SU-DHL-6 (cell line): ENCODE measurements around the gene CCDC116.

Experiments used
- H2AFZ ChIP-seq: fragments of 200-600 bp; sonication (generic); 2 replicates; pipeline ENCODE4 v1.6.1; 2014; ENCODE audit warnings: low read depth, mild to moderate bottlenecking, moderate library complexity, mixed read lengths, antibody characterized with exemption, low read length; ENCODE audit not compliant: severe bottlenecking
- H3F3A ChIP-seq: fragments of 200-600 bp; shearing (Covaris generic); 2 replicates; pipeline ENCODE4 v1.6.0; 2016; ENCODE audit warnings: antibody characterized with exemption, mild to moderate bottlenecking; ENCODE audit not compliant: insufficient read depth
- H3K27ac ChIP-seq: fragments of 200-600 bp; sonication (generic); 2 replicates; pipeline ENCODE4 v1.5.1; 2016; ENCODE audit warnings: low read depth, mild to moderate bottlenecking, low read length, moderate library complexity, mixed read lengths
- H3K27me3 ChIP-seq: fragments of 200-600 bp; sonication (generic), shearing (Covaris generic); 2 replicates; pipeline ENCODE4 v1.6.0; 2014; ENCODE audit warnings: mild to moderate bottlenecking, low read length
- H3K36me3 ChIP-seq: fragments of 200-600 bp; sonication (generic); 2 replicates; pipeline ENCODE4 v1.6.1; 2014; ENCODE audit warnings: mild to moderate bottlenecking, low read length, mixed read lengths
- H3K4me2 ChIP-seq: fragments of 300-600, 200-600 bp; shearing (Covaris generic), sonication (generic); 2 replicates; pipeline ENCODE4 v1.6.0; 2014; ENCODE audit warnings: low read length, low read depth, mild to moderate bottlenecking; ENCODE audit not compliant: poor library complexity, severe bottlenecking
- H3K4me3 ChIP-seq: fragments of 200-600 bp; sonication (generic); 2 replicates; pipeline ENCODE4 v1.5.1; 2014; ENCODE audit warnings: antibody characterized with exemption, low read length, mild to moderate bottlenecking, mixed read lengths; ENCODE audit not compliant: insufficient read depth, poor library complexity, severe bottlenecking
- H3K79me2 ChIP-seq: fragments of 200-600 bp; sonication (generic); 2 replicates; pipeline ENCODE4 v1.6.1; 2014; ENCODE audit warnings: mild to moderate bottlenecking, low read length, moderate library complexity; ENCODE audit not compliant: insufficient read depth
- H3K9ac ChIP-seq: fragments of 200-600 bp; sonication (generic); 2 replicates; pipeline ENCODE4 v1.7.0; 2014; ENCODE audit warnings: mild to moderate bottlenecking, low read length
- H3K9me2 ChIP-seq: fragments of 200-600 bp; sonication (generic); replicated peaks from 2 replicates; pipeline ENCODE4 v1.6.1; 2014; ENCODE audit warnings: low read length; ENCODE audit not compliant: insufficient read depth
- H3K9me3 ChIP-seq: fragments of 200-600 bp; sonication (generic); 2 replicates; pipeline ENCODE4 v1.6.1; 2014; ENCODE audit warnings: low read length, mixed read lengths; ENCODE audit not compliant: insufficient read depth
- H4K20me1 ChIP-seq: fragments of 200-600 bp; sonication (generic); 2 replicates; pipeline ENCODE4 v1.6.1; 2014; ENCODE audit warnings: low read depth, mild to moderate bottlenecking, antibody characterized with exemption, low read length, moderate library complexity, mixed read lengths
- CTCF ChIP-seq: fragments of 200-600 bp; sonication (generic); IDR thresholded peaks from one replicate; pipeline ENCODE4 v1.5.1; 2017; ENCODE audit warnings: antibody characterized with exemption, mild to moderate bottlenecking, low read length, moderate library complexity; ENCODE audit not compliant: insufficient read depth, poor library complexity, severe bottlenecking
- EZH2phosphoT487 ChIP-seq: fragments of 200-600 bp; sonication (generic), shearing (Covaris generic); conservative IDR thresholded peaks from 2 replicates; pipeline ENCODE4 v1.6.1; 2018; ENCODE audit warnings: mild to moderate bottlenecking, antibody characterized with exemption, low read length, moderate library complexity, mixed read lengths

Gene CCDC116

GRCh38 chr22:21646608-21647590 is 14.3 kb downstream of the CCDC116 start:
- no peak overlapping the region for H3K4me2 ChIP-seq
- H3K27ac ChIP-seq, result no peak overlapping the region
- H3K4me3 ChIP-seq, result no peak overlapping the region
- H3K36me3 ChIP-seq, result no peaks in the 10 kb centered on the region
- no peaks in the 10 kb centered on the region for H3K9me3 ChIP-seq
- no peak overlapping the region for H3K9ac ChIP-seq
- H3F3A ChIP-seq, result 0 out of 2 replicates have a peak, but pooled peaks cover 4% of the 10 kb centered on the region
- H3K79me2 ChIP-seq, result peaks cover 6% of the 10 kb centered on the region; the same call in 1 of the 2 replicates
- no peaks in the 10 kb centered on the region for H3K9me2 ChIP-seq
- H4K20me1 ChIP-seq, result no peaks in the 10 kb centered on the region
- H3K27me3 ChIP-seq, result no peaks in the 10 kb centered on the region
- TF ChIP-seq CTCF (peak; percentile 37), EZH2phosphoT487 (no peak)
- H2AFZ ChIP-seq, result no peak overlapping the region

GRCh38 chr22:21650280-21650679 is 17.7 kb downstream of the CCDC116 start:
- Histone ChIP-seq H3K4me3 (no peak overlapping the region), H3K4me2 (no peak overlapping the region)

GRCh38 chr22:21650823-21651520 is 18.4 kb downstream of the CCDC116 start:
- Histone ChIP-seq H3K9me3 (no peaks in the 10 kb centered on the region), H3F3A (0 out of 2 replicates have a peak, but pooled peaks cover 4% of the 10 kb centered on the region), H3K27ac (peak overlapping the region; percentile 74), H3K27me3 (no peaks in the 10 kb centered on the region), H3K9ac (peak overlapping the region; percentile 85), H3K4me3 (peak overlapping the region; percentile 88), H3K36me3 (no peaks in the 10 kb centered on the region), H3K79me2 (no peaks in the 10 kb centered on the region), H3K4me2 (peak overlapping the region; percentile 78), H2AFZ (peak overlapping the region; percentile 77), H4K20me1 (no peaks in the 10 kb centered on the region), H3K9me2 (no peaks in the 10 kb centered on the region)
- no peak for TF ChIP-seq EZH2phosphoT487
- TF ChIP-seq CTCF, result no peak

More at GRCh38 chr22:21650280-21650679, 17.7 kb downstream of the CCDC116 start:
- H3K27me3 ChIP-seq, result no peaks in the 10 kb centered on the region
- H3K36me3 ChIP-seq, result no peaks in the 10 kb centered on the region
- 0 out of 2 replicates have a peak, but pooled peaks cover 4% of the 10 kb centered on the region for H3F3A ChIP-seq
- H3K9me3 ChIP-seq, result no peaks in the 10 kb centered on the region
- H3K79me2 ChIP-seq, result no peaks in the 10 kb centered on the region
- TF ChIP-seq CTCF (no peak), EZH2phosphoT487 (no peak)
- H3K9me2 ChIP-seq, result no peaks in the 10 kb centered on the region
- 0 out of 2 replicates have a peak overlapping the region, but pooled peaks have one; percentile 85 for H3K9ac ChIP-seq
- no peaks in the 10 kb centered on the region for H4K20me1 ChIP-seq
- no peak overlapping the region for H2AFZ ChIP-seq
- no peak overlapping the region for H3K27ac ChIP-seq
